Hepatic stellate cell (primary cell): Measurements from ENCODE around the gene IZUMO1.

Experiments
- DNase-seq: peaks from one replicate; pipeline ENCODE4 v3.0.0; 2011; ENCODE audit warnings: low spot score

IZUMO1 gene

DNA sequence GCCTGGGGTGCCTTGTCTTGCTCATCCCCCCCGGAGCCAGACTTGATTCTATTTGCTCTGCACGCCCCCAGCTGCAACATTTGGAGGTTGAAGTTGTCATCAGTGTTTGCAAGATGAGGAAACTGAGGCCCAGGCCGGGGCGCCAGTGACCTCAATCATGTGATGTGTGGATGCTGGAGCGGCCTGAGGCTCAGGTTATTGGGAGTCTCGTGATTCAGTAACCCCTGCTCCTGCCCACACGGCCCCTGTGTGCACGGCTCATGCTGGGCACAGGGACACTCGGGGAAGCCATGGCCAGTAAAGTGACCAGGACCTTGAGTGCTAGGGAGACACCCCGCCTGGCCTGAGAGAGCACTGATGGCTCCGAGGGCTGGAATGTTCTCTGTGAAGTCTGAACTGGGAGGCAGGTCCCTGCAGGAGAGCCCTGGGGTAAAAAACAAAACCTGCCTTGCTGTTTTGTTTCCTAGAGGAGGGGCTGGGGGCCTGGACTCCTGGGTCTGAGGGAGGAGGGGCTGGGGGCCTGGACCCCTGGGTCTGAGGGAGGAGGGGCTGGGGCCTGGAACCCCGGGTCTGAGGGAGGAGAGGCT, 10.5 kb upstream of the IZUMO1 start:
- no peak for DNase-seq

DNA sequence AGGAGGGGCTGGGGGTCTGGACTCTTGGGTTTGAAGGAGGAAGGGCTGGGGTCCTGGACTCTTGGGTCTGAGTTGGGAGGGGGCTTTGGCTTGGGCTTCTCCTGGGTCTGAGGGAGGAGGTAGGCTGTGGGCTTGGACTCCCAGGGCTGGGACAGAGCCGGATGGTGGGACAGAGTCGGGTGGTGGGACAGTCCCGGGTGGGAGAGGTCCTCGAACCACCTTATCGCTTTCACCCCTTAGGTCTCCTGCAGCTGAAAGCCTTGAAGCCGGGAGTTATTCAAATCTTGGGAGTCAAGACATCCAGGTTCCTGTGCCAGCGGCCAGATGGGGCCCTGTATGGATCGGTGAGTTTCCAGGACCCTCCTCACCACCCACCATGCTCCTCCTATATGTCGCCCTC, 10.0 kb upstream of the IZUMO1 start:
- no peak for DNase-seq

DNA sequence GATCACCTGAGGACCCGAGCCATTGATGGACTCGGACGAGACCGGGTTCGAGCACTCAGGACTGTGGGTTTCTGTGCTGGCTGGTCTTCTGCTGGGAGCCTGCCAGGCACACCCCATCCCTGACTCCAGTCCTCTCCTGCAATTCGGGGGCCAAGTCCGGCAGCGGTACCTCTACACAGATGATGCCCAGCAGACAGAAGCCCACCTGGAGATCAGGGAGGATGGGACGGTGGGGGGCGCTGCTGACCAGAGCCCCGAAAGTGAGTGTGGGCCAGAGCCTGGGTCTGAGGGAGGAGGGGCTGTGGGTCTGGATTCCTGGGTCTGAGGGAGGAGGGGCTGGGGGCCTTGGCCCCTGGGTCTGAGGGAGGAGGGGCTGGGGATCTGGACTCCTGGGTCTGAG, 9.5 kb upstream of the IZUMO1 start:
- no peak for DNase-seq

DNA sequence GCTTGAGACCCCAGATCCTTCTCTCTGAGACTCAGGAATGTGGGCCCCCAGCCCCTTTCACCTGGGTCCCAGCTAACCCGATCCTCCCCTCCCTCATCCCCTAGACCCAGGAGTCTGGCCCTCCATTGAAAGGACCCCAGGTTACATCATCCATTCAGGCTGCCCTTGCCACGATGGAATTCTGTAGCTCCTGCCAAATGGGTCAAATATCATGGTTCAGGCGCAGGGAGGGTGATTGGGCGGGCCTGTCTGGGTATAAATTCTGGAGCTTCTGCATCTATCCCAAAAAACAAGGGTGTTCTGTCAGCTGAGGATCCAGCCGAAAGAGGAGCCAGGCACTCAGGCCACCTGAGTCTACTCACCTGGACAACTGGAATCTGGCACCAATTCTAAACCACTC, 9.1 kb upstream of the IZUMO1 start:
- DNase-seq, result no peak

DNA sequence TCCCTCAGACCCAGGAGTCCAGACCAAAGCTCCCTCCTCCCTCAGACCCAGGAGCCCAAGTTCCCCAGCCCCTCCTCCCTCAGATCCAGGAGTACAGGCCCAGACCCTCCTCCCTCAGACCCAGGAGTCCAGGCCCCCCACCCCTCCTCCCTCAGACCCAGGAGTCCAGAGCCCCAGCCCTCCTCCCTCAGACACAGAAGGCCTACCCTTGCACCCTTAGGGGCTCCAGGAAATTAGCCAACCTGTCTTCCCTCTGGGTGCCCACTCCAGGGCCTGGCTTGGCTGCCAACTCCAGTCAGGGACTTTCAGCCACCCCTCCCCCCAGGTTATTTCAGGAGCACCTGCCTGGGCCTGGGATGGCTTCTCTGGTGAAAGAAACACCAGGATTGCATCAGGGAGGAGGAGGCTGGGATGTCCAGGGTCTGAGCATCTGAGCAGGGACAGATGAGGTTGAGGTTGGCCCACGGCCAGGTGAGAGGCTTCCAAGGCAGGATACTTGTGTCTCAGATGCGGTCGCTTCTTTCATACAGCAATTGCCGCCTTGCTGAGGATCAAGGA, 8.5 kb upstream of the IZUMO1 start, which contains the start of gene FGF21:
FGF21 (plus strand) TSS at position 441 of the 558 bp plus-strand sequence. CDS start 713 bp downstream, outside the sequence.
- no peak for DNase-seq

DNA sequence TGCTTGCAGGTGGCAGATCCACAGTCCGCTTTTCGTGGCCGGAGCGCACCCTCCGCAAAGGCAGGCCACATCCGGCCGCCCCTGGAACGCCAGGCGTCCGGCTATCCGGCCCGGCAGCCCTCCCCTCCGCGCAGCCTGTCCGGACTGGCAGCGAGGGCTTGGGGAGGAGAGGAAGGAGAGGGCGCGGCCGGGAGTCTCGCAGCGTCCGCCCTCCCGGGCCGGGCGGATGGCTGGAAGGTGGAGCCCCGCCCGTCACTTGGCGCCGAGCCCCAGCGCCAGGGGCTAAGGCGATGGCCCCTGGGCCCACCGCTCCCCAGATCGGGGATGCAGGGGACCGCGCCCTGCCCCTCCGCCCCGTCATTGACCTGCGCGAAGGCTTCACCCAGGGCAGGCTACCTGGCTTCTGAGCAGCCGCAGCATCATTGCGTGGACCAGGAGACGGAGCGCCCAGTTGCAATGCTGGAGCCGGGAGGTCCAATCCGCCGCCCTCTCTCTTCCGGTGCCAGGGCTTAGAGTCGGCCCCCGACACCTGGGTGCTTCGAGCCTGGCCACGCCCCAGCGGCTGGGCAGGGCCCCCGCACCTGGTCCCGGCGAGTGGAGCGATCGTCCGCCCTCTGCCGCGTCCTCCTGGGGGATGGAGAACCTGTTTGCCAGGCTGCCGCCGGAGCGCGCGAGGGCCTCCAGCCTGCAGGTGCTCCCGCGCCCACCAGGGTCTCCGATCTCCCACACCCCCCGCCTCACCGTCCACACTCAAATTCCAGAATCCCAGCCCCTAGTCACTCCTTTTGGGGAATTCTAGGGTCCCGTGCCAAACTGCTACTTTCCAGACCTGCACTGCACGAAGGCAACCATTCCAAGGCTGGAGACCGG, 6.0 kb upstream of the IZUMO1 start, which contains the start of gene FUT1:
FUT1 (minus strand) TSS at position 146 of the 870 bp plus-strand sequence. CDS start 1,360 bp downstream, outside the sequence.
- peak; percentile 55 for DNase-seq

DNA sequence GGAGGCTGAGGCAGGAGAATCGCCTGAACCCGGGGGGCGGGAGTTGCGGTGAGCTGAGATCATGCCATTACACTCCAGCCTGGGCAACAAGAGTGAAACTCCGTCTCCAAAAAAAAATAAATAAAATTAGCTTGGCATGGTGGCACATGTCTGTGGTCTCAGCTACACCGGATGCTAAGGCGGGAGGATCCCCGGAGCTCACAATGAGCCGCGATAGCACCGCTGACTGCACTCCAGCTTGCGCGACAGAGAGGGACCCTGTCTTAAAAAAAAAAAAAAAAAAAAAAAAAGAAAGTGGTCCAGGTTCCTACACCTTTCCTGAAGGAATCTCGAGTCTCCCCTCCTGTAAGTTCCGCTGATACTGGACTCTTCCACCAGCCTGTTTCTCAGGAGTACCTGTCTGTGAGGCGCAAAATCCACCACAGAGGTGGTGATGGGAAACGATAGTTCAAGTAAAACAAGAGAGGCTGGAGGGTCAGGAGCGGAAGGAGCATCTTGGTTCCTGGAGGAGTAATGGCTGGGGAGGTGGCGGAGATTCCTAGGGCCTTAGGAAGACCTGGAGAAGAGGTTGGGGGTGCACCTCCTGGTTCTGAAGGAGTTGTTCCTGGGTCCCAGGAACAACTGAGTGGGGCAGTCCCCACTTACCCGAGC, 5.3 kb upstream of the IZUMO1 start:
- DNase-seq, result no peak

DNA sequence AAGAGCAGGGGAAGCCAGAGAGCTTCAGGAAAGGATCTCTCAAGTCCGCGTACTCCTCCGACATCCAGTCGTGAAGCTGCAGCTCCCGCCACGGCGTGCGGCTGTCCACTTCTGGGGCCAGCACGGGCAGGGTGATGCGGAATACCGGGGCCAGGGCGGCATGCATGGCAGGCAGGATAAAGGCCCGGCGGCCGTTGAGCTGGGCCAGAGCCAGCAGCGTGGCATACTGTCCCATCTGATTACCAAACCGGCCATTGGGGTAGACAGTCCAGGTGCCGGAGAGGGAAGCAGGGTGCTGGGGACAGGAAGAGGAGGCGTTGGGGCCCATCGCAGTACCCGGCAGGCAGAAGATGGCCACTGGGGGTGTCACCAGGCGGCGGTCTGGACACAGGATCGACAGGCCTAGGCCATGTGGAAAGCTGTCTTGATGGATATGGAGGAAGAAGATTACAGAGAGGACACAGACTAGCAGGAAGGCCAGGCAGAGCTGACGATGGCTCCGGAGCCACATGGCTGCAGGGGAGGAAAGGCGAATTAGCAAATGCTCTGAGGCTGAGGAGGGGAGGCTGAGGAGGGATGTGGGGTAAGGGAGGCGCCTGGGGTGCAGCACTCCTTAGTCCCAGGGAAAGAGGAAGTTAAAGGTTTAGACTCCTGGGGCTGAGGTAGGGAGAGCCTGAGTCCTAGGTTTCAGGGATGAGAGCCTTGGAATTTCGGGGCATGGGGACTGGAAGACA, 4.2 kb upstream of the IZUMO1 start:
- no peak for DNase-seq

DNA sequence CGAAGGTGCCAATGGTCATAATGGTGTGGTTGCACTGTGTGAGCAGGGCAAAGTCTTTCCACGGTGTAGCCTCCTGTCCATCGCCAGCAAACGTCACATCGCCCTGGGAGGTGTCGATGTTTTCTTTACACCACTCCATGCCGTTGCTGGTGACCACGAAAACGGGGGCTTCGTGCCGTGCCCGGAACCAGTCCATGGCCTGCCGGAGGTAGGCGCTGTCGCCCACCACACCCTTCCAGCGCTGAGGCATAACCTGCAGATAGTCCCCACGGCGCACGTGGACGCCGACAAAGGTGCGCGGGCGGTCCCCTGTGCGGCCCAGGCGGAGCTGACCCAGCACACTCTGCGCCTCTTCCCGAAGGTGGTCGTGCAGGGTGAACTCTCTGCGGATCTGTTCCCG, 3.6 kb upstream of the IZUMO1 start:
- DNase-seq, result no peak

DNA sequence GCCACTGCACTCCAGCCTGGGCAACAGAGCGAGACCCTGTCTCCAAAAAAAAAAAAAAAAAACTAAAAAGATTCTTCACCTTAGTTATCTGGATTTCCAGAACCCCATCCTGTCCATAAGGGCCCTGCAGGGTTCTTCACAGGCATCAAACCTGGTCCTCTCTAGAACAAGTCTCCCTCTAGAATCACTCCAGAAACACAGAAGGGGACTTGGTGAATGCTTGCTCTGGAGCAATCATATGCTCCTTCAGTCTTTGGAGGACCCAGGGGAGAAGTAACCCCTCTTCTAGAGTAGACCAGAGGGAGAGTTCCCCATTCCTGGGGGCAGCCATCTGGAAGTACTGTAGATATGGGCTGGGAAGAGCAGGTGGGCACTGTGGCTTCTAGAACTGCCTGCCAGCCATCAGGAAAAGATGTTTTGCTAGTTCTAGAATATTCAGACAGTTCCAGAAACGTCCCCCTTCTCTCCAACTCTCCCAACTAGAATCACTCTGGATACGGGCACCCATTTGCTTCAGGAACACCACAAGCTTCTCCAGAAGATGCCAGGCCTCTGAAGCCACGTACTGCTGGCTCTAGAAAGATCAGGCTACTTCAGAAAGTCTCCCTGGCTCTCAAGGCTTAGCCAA, 3.0 kb upstream of the IZUMO1 start:
- DNase-seq, result no peak

DNA sequence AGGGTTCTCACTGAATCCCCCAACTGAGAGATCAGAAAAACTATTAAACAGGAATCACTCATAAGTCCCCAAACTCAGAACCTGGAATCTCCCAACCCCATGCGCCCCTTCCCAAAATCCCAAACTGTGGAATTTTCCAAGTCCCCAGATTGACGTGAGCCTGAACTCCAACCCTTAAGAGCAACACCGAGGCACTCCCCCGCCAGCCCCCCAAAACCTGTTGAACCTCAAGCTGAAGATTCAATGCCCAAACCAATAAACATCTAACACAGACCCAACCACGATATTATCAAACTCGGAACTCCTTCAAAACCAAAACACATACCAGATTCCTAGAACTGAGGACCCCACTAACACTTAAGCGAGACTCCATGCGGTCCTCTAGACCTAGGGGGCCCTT, 599 bp downstream of the IZUMO1 start:
- DNase-seq, result no peak

DNA sequence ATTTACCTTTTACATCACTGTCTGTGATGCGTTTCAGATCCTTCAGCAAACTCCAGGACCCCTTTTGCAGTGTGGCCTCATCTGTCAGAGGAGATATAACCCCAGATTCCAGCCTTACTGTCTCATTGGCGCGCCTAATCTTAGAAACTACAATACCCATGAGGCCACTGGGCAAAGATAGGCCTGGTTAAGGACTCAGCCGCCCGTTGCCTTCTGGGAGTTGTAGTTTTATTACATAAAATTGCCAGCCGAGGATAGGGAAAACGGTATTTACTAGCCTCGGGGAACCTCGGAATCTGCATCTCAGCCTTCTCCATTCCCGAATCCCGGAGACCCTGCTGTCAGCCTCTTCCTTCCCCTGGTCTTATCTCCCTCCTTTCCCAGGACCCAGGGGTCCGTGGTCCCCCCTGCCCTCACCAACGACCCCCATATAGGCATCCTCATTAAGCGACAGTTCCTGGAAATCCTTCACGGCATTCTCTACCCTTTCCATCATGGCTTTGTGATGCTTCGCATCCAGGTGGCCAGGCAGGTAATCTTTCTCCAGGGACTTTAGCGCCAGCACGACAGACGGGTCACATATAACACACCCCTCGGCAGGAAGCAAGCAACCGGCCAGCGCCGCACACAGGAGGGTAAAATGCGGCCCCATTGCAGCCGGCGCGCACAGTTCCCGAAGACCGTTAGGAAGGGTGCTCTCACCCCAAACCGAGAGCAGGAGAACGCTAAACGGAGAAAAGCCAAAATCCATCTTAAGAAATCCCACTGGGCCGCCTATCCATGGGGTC, 1.3 kb downstream of the IZUMO1 start:
- DNase-seq, result peak; percentile 72

DNA sequence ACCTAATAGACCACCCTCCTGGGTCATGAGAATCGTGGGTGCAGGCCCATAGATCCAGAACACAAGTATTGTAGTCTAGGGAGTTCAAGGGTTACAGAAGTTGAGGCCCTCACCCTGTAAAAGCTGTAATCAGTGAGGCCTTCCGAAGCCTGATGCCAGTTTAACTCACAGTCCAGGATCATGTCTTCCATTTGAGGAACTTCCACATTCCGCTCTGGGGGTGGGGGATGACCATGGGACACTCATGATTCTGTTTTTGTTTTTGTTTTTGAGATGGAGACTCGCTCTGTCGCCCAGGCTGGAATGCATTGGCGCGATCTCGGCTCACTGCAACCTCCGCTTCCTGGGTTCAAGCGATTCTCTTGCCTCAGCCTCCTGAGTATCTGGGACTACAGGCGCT, 4.6 kb downstream of the IZUMO1 start:
- no peak for DNase-seq

DNA sequence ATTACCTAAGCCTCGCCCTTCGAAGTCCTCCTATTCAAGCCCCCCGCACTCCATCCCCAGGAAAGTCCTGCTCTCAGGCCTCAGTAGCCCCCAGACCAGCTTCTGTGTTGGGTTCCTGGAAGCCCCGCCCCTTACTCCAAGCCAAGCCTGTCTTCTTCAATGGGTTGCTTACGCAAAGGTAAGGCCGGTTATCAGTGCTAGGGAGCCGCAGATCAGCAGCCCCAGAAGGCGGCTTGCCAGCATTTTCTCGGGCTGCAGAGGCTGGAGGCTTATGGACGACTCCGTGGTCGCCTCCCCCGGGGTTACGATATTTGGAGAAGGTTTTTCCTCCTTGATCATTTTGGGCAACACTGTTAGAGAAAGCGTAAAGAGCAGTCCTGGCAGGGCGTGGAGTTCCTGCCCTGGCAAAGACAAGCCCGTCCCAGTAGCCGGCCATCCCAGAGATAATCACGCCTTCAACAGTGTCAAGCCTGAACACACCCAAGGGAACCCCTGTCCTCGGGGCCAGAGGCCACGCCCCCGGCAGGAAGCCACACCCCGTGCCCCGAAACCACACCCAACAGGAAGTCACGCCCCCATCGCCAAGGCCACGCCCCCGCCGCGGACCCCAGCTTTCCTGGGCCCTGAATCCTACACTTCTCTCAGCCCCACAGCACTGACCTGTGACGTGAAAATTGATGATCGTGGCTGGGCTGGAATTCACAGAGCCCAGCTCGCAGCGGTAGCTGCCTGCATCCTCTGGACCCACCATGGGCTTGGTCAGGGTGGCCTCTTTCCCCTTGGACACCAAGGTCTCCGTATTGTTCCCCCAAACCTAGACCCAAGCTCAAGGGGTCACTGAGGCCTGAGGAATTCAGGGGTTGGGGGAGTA, 5.3 kb downstream of the IZUMO1 start:
- no peak for DNase-seq

DNA sequence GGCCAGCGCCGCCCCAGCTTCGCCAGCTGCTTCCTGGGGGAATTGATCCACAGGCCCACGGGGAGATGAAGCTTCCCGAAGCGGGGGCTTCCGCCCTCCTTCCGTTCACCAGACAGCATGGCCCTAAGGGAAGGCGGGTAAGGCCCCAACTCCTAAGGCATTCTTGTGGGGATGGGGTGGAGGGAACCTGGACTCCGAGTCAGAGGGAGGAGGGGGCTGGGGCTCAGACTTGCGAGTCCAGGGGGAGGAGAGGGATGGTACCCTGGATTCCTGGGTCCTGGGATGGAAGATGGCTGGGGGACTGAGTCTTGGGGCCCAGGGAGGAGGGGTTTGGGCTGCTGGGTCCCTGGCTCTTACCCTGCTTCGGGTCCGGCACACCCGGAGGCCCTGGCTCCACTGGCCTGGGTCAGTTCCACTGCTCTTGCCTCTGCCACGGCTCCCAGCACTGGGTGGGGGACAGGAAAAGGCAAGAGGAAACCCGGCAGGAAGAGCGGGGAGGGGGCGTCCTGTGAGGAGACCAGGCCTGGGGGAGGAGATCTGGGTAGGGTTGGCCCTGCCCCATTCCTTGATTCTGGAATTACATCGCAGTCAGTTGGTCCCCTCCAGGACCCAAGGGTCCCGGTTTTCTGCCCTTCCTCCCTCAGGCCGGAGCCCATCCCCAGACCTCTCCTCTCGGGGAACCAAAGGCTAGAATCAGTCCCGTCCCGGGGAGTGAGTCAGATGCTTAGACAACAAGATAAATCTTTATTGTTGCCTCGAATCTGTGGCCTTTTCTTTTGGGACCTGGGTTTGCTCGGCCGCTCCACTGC, 6.3 kb downstream of the IZUMO1 start, which contains the start of gene RASIP1:
RASIP1 (minus strand) TSS at position 447 of the 809 bp plus-strand sequence; CDS start at position 119, 328 bp downstream.
- DNase-seq, result no peak

DNA sequence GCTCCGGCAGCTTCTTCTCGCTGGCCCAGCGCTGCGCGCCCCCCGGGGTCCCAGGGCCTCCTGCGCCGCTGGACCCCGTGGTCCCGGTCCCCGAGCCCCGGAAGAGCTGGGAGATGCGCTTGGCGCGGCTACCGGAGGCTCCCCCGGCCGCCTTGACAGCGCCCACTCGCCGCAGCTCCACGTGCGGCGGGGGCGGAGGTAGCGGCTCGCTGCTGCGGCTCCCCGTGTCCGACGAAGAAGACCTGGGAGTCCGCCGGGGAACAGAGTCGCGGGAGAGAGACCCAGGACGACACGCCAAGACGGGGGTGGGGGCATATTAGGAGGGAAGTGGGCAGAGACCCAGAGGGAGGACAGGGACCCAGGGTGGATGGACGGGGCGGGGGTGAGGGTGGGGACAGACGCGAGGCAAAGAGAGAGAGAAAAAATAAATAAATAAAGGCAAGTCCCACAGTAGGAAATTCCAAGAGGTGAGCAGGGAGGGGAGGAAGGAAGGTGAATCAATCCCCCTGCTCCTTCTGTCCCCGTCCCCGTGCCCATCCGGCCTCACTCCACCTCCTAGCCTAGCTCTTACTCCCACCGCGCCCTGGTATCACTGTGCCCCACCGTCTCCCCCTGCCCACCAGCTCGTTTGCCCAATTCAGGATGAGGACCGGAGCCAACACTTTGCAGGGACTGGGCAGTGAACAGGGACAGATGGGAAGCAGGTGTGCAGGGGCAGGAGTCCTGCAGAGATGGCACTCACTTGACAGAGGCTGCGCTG, 7.1 kb downstream of the IZUMO1 start:
- DNase-seq, result no peak

DNA sequence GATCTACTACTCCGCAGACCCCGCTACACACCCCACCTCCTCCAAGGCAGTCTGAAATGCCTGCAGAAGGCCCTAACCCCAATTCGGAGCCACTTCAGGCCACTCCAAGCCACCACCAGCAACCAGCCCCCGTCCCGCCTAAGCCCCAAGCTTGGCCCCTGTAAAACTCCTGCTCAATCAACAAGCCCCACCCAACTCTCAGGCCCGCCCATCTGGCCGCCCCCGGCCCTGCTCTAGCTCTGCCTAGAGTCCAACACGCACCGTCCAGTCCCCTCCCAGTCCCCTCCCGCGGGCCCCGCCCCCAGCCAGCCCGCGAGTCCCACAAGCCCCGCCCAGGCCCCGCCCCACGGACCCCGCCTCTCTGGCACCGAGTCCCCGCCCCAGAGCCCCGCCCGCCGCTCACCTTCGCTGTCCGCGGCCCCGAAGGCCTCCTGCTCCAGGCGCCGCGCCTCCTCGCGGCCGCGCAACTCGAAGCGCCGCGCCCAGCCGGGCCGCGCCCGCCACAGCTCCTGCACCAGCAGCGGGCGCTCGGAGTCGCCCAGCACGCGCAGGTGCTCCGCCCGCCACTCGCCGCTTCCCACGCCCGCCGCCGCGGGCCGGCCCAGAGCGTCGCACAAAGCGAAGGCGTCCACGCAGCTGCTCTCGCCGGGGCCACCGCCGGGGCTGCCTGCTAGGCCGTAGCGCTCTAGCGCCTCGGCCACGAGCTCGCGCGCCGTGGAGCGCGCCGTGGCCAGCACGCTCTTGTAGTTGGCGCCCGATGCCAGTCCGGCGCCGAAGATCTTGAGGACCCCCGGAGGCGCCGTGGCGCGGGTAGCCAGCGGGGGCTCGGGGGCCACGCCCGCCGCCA, 7.9 kb downstream of the IZUMO1 start:
- DNase-seq, result peak; percentile 86
